GM04504 (cell line): ENCODE data around the gene HNRNPUL1.
"Not testable (repeated sequence)": the region's sequence is repeated elsewhere in the genome, so short reads cannot be mapped to it uniquely, and the experiment has no call there.

Source experiments
- DNase-seq: peaks from one replicate; pipeline ENCODE4 v3.0.0-alpha.2; 2012; ENCODE audit warnings: low read depth

The HNRNPUL1 gene

DNA sequence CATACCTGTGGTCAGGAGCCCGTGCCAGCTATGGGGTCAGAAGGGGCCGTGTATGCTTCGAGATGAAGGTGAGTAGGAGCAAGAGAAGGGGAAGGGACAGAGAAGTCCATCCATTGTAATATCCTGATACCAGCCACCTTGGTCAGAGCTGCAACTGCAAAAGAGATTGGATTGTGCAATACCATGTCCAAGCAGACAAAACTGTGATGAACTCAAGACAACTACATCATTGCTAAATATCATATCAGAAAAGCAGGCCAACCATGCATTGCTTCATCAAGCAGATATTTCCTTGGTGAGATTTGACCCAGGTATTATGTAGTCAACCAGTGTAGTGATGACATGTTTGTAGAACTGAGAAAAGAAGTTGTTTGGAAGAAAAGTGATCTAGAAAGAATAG, 12.1 kb downstream of the HNRNPUL1 start:
- no peak for DNase-seq

DNA sequence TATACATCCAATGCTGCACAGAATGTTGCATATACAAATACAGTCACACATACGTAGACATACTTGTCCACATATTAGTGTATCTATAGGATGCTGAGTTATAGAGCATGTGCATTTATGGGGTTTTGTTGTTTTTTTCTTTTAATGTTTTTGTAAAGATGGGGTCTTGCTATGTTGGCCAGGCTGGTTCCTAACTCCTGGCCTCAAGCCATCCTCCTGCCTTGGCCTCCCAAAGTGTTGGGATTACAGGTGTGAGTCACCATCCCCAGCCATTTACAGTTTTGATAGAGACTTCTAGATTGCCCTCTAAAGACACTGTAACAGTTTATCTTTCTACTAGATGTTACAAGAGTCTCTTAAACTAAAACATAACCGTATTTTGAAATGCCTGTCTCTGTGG, 14.3 kb downstream of the HNRNPUL1 start:
- DNase-seq = no peak

DNA sequence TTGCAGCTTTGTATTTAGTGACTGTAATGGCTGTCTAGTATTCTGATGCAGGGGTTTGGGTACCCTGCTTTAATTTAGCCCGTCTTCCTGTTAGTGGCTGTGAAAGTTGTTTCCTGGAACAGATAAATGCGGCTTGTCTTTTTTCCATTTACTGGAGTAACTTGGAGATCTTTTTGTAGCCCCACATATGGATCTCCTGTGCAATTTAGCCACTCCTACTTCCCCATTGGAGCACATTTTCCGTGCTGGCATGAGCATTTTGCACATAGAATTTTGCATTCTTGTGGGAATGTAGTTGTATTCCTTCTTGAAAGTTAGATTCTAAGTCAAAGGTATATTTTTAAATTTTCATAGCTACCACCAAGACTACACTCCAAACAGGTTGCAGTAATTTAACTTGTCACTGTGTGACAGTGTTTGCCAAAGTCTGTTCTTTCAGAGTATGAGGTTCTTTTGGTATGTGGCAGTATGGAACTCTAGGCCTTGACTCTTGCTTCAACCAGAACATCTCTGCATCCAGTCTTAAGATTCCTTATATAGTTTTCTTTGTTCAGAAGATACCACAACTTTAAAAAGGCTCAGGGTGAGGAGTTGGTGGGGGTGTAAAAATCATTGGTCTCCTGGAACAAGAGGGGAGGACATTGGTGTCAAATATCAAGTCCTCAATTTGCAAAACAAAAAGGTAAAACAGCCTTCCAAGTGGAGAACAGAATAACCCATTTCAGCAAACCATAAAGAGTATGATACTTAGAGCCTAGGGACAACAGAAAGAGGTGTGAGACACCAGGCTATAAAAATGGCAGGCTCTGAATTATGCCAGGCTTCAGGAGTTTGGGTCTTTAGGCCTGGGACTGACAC, 24.7 kb downstream of the HNRNPUL1 start:
- DNase-seq = no peak

DNA sequence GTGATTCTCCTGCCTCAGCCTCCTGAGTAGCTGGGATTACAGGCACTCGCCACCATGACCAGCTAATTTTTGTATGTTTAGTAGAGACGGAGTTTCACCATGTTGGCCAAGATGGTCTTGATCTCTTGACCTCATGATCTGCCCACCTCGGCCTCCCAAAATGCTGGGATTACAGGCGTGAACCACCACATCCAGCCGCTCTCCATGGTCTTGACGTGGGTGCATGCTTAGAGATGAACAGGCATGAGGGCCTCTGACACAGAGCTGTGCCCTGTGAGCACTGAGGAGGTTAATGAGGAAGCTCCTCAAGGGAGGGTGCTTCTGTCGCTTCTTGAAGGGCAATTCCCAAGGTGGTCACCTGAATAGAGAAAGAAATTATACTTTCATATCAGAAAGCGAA, 25.6 kb downstream of the HNRNPUL1 start:
- not testable (repeated sequence) for DNase-seq

DNA sequence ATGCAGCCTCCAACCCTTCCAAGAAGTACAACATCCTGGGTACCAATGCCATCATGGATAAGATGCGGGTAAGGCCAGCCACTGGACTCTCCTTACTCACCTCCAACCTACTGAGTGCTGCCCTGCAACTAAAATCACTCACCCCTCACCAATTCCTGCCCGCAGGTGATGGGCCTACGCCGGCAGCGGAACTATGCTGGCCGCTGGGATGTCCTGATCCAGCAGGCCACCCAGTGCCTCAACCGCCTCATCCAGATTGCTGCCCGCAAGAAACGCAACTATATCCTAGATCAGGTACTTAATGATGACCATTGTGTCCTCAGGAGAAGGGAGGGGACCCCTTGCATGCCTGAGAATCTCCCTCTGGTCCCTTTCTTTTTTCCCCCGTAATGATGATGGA, 30.2 kb downstream of the HNRNPUL1 start:
- no peak for DNase-seq

DNA sequence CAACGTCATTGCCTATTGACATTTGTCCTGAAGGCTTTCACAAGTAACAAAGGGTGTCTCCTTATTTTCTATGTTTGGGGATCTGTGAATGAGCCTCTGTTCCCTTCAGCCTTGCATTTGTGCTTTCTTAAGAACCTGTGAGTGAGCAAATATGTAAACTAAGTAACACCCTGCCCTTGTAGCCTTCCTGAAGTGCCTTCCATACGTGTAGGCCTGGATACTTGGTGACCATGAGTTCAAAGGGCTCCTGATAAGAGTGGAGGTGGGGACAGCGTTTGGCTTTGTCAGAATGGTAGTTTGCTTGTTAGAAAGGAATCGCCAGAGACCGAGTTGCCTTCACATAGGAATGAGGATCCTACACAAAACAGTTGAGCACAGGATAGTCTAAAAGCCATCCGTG, 31.3 kb downstream of the HNRNPUL1 start:
- DNase-seq = no peak

DNA sequence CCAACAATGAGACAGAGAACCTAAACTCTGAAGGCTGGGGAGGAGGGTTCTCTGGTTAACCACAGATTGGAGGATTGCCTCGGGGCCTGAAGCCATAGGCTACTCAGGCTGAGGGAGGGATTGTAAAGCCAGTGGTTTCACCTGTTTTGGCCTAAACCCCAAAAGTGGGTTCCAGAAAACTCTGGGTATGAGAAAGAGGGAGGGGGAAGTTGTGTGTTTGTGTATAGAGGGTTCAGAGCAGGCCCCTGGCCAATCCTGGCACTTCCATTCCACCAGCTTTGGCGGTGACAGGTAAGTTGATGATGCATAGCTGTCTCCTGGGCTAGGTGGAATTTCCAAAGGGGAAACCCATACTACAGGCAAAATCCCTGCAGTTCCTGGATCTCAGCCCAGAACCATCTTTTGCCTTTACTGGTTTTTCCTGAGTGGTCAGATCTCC, 32.3 kb downstream of the HNRNPUL1 start:
- no peak for DNase-seq

DNA sequence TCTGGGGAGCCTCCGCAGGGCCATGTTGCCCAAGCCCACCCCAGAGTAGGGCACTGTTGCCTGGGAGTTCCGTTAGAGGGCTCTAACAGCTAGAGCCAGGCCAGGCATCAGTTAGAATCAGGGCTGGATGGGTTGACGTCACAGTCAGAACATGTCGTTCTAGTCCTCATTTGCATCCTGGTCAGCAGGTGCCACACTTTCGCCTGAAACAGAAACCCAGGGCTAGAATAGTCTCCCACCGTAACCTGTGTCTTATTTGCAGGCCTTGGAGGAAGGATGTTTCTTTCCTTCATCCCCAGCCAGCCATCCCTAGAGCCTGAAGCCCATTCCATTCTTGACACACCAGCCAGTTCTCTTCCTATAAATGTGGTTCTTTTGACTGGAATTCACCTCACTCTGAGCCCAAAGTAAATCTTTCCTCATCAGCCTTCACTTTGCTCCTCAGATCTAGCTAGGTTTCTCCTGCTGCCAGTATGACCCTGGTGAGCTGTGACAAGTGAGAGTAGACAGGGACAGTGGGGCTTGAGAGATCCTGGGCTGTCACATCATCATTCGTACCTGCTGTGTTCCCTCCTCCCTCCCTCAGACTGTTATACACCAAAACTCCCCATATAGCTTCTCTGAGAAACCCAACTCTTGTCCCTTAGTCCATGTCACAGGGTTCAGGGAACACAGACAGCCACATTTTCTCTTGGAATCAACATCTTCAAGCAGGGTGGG, 33.6 kb downstream of the HNRNPUL1 start:
- DNase-seq = no peak

DNA sequence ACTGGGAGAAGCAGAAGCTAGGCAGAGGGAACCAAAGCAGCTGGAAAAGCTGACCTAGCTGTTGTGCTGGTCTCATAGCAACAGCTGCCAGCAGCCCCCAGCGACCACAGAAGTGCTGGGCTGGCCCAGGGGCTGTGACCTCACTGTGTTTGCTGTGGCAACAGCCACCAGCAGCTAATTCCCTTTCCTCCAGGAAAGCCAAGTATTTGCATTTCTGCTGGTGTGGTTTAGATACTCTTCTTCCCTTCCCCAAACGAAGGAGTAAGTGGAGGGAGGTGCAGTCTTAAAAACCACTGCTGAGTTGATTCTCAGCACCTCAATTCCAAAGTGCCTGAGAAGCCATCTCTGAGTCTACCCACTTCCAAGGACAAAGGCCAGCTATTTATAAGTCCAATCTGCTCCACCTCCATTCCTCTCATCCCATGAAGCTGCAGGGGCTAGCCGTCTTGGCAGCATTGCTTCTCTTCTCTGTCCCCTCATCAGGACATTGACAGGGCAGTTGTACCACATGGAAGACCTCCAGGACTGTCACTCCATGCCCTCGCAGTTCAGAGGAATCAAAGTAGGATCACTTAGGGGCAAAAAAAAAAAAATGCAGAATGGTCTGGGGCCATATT, 34.3 kb downstream of the HNRNPUL1 start:
- DNase-seq = peak; percentile 71

DNA sequence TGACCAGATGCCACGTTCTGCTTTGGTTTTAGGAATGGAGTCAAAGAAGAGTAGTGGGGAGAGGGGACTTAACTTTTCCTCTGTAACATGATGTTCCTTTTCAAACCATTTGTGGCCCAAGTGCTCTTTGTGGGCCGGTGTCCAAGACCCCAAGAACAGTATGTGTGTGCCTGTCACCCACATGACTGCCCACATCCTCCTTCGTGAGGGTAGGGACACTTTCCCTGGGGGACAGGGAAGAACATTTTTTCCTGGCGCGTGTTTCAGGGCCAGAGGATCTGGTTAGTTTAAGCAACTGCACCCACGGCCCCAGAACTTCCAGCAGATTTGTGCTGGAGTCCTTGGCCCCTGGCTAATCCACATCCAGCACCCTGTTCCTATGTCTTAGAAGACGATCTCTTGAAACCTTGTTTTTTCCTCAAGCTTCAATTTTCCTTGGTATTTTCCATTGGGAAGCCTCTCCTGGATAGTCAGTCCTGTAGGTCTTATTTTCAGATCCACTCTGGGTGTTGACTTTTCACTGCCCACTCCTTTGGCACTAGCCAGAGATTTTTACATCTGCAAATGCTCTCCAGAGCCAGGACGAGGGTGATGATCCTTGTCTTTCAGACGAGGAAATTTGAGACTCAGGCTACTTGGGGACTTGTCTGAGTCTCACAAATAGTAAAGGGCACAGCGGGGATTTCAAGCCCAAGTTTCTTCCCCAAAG, 35.0 kb downstream of the HNRNPUL1 start:
- DNase-seq = no peak

DNA sequence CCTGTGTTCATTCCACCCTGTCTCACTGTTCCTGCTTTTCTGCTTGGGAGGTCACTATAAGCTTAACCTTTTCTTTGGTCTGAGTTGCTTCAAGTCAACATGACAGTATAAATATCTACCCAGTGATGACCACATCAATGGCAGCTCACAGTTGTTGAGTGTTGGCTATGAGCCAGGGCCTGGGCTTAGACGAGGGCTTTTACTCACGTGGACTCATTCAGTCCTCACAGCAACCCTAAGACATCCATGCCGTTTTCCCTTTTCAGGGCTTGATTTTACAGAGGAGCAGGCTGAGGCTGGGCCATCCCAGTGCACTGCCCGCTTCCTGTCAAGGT, 35.5 kb downstream of the HNRNPUL1 start:
- DNase-seq = peak; percentile 53

DNA sequence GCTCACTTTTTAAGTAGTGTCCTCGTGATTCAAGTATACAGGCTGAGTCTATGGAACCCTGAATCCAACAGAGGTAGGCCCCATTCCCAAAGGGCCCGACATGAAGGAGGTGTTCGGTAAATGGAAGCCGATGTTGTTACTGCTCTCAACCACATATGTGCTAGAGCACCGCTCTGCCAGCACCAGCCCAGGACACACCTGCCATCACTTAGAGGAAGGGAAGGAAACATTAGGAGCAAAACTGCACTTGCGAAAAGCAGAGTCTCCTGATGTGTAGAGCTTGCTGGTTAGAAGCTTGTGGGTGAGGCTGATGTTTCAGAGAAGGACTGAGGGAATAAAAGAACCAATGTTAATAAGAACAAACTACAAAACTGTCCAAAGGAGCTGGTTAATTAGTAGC, 36.4 kb downstream of the HNRNPUL1 start:
- DNase-seq = no peak

DNA sequence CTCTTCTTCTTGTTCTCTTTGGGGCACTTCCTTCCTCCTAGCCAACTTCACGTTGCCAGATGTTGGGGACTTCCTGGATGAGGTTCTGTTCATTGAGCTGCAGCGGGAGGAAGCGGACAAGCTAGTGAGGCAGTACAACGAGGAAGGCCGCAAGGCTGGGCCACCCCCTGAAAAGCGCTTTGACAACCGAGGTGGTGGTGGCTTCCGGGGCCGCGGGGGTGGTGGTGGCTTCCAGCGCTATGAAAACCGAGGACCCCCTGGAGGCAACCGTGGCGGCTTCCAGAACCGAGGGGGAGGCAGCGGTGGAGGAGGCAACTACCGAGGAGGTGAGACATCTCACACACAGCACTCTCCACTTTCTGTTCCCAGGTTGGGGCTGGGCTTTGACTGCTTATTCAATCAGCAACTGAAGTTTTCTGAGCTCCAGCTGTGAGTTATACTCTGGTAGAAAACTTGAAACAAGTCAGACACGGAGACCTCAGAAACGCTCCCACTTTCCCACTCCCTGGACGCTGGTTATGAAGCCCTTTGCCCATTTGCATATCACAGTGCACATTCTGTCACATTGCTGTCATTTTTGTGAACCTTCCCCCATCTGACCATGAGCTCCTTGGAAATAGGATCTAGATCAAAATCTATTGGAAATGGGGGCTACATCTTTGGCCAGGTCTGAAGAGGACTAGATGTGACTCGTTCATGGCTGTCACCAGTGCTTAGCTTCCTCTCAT, 38.6 kb downstream of the HNRNPUL1 start:
- no peak for DNase-seq

DNA sequence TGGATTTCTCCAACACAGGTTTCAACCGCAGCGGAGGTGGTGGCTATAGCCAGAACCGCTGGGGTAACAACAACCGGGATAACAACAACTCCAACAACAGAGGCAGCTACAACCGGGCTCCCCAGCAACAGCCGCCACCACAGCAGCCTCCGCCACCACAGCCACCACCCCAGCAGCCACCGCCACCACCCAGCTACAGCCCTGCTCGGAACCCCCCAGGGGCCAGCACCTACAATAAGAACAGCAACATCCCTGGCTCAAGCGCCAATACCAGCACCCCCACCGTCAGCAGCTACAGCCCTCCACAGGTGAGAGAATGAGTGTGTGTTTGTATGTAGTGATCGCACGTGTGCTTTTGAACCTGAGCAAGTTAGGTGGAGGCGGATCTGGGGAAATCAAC, 39.8 kb downstream of the HNRNPUL1 start:
- DNase-seq = no peak

DNA sequence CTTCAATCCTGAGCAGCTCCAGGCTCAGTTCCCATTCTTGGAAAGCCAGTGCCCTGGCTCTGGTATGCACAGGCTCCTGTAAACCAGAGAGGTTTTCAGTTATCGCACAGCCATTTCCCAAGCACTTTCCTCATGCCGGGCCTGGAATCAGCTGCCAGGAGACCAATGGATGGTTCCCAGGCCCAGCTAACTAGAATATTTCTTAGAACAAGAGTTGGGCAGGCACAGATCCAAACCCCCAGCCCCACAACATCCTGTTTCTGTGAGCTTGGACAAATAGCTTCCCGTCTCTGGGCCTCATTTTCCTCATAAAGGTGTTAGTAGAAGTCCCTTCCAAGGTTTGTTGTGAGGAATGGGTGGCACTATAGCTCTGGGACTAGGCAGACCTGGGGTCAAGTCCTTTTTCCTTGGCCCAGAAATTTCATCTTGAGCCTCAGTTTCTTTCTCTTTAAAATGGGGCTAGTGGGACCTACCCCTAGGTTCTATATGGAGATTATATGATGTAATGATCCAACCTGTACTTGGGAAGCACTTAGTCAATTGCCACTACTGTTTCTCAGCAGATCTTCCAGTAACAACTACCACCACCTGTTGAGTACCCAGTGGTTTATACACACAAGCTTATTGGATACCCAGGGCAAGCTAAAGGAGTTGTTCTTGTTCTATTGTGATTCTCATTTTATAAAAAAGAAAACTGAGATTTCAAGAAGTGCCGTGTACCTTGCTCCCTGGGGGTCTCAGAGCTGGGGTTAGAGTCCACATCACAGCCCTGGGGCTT, 40.7 kb downstream of the HNRNPUL1 start:
- no peak for DNase-seq

DNA sequence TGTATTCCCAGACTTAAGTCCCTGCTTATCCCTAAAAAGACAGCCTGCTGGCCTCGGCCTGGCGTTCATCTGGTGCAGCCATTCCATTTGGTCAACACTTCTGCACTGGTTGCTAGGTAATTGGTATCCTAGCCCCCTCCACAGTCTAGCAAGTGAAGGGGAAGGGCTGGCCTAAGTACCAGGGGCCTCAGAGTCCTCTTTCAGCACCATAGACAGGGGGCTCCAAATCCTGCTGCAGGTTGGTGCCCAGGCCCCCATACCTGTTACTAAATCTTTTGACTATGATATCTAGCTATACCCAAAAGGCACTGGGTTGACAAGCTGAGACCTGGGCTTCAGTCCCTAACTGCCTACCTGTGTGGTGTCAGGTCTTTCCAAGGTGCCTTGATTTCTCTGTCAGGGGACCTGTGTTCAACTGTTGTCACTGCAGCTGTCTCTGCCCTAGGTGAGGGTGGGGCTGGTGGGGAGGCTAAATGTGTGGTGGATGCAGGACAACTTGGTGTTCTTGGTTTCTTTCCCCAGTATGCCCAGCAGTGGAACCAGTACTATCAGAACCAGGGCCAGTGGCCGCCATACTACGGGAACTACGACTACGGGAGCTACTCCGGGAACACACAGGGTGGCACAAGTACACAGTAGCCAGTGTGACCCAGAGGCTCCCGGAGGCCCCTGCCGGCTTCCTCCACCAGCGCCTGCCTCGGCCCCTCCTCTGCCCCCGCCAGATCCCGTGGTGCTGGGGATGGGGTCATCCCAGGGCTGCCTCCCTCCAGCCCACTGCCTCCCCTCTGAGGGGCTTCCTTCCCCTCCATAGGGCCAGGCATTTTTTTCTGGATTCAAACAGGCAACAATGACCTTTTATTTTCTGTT, 42.0 kb downstream of the HNRNPUL1 start:
- no peak for DNase-seq

DNA sequence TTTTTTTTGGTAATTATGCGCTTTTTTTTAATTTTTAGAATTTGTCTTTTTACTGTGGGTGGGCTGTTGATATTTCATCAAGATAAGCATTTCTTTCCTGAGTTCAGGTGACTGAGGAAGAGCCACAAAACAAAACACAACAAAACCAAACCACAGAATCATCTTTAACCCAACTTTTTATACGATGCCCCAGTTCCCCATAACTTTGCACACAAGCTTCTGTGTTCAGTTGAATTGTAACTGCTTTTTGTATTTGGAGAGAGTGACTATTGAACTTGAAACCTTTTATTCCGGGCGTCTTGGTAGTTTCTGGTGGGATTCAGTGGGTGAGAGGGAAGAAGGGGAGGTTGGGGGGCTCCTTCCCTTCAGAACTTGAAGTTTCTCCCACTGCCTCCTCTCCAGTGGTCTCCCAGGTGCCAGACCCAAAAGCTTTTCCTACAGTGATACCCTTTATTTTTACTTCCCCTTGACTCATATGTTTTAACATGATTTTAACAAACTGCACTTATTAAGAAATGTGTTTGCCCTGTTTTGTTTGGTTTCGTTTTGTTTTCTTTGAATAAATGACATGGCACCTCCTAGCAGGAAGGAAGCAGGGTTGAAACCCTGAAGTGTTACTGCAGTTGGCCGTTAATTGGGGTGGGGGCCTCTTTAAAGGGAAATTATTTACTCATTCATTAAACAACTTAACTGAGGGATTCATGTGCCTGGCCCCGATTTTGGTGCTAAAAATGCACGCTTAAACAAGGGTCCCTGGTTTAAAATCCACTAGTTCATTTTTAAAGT, 43.1 kb downstream of the HNRNPUL1 start:
- no peak for DNase-seq

DNA sequence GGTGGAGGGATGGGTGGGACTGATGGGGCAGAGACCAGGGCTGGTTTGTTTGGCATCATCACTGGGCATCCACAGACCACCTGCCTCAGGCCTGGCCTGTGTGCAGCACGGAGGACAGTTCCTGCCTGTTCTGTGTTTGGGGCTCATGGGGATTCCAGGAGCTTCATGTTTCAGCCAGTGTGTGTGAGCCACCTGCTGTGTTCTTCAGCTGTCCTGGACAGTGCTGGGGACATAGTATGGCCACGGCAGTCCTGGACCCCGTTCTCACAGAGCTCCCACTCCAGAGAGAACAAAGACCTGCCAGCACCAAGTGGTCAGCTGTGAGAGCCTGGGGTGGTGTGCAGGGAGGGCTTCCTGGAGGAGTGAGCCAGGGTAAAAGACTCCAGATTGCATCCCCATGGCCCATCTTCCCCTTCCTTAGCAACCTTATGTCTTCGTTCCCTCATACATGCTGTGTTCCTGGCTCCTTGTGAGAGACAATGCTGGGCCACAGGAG, 43.8 kb downstream of the HNRNPUL1 start:
- no peak for DNase-seq
